Measurements from ENCODE around the gene TCIRG1. TPM values are rescaled to one million over a fixed set of nuclear protein-coding genes. Genes with fewer than 3 reads are reported as not detected.

TCIRG1 gene
- total and polyA plus RNA-seq, 4 experiments from 2014 or later: 46.2 to 266 (median 161) TPM

- Mint-ChIP-seq H3K27ac (no peak overlapping the region), H3K4me3 (no peak overlapping the region), H3K4me1 (peaks cover 18 to 50% (median 28%) of the 10 kb centered on the region in 4 donors), H3K9me3 (peaks cover 0 to 3% (median 0%) of the 10 kb centered on the region in 8 donors), H3K36me3 (peaks cover 0 to 4% of the 10 kb centered on the region in 2 donors), H3K27me3 (no peaks in the 10 kb centered on the region)
- Histone ChIP-seq H3K27me3 (ENCODE audit: insufficient read depth, low read length) (no peaks in the 10 kb centered on the region), H3K4me1 (ENCODE audit: insufficient read depth, low read length) (peaks cover 23% of the 10 kb centered on the region), H3K9me3 (ENCODE audit: control insufficient read depth in 1 of 2, low read length in 2 of 2) (no peaks in the 10 kb centered on the region), H3K4me3 (ENCODE audit: low read length in 2 of 2) (no peak overlapping the region), H3K36me3 (ENCODE audit: insufficient read depth, low read length) (no peaks in the 10 kb centered on the region), H3K27ac (ENCODE audit: low read depth, low read length) (no peak overlapping the region)
- POLR2A ChIA-PET (ENCODE audit: partially characterized antibody): no interaction called here
- no peak for DNase-seq
- CTCF ChIA-PET (ENCODE audit: partially characterized antibody): no interaction called here
- intact Hi-C loops (cut with micrococcal nuclease): loop anchor here (5.0 kb wide), 2 partner anchors 192 to 213 kb away; partner anchors contain the start of gene KMT5B
Measured at GRCh38 chr11:67999704-68000103, 39.1 kb upstream of the TCIRG1 start.

GRCh38 chr11:68002575-68002937 lies 36.3 kb upstream of the TCIRG1 start:
- H3K4me3 Mint-ChIP-seq: peak overlapping the region; percentile 78 to 88 (median 82)
- H3K36me3 ChIP-seq (ENCODE audit: insufficient read depth, low read length): no peaks in the 10 kb centered on the region
- no peak overlapping the region for H3K27ac ChIP-seq (ENCODE audit: low read depth, low read length)
- no peak overlapping the region for H3K4me3 ChIP-seq (ENCODE audit: low read length in 2 of 2)
- H3K9me3 ChIP-seq (ENCODE audit: control insufficient read depth in 1 of 2, low read length in 2 of 2): no peaks in the 10 kb centered on the region
- H3K36me3 Mint-ChIP-seq: peaks cover 0 to 4% of the 10 kb centered on the region in 2 donors
- H3K27ac Mint-ChIP-seq: peak overlapping the region; percentile 48 to 90 (median 85)
- H3K27me3 Mint-ChIP-seq: no peaks in the 10 kb centered on the region
- no peaks in the 10 kb centered on the region for H3K27me3 ChIP-seq (ENCODE audit: insufficient read depth, low read length)
- H3K9me3 Mint-ChIP-seq: peaks cover 0 to 3% (median 0%) of the 10 kb centered on the region in 8 donors
- intact Hi-C loops (cut with micrococcal nuclease): loop anchor here (5.0 kb wide), 2 partner anchors 195 to 210 kb away; partner anchors contain the start of gene KMT5B
- CTCF ChIA-PET (ENCODE audit: partially characterized antibody): no interaction called here
- H3K4me1 ChIP-seq (ENCODE audit: insufficient read depth, low read length): peaks cover 23% of the 10 kb centered on the region
- POLR2A ChIA-PET (ENCODE audit: partially characterized antibody): interaction anchor here (0.8 to 2.2 kb wide), 4 partner anchors 9 to 118 kb away, joined by 3 to 12 read pairs (median 4); partner anchors contain the start of gene TCIRG1
- DNase-seq: no peak
- peaks cover 15 to 44% (median 23%) of the 10 kb centered on the region in 4 donors for H3K4me1 Mint-ChIP-seq

DNA sequence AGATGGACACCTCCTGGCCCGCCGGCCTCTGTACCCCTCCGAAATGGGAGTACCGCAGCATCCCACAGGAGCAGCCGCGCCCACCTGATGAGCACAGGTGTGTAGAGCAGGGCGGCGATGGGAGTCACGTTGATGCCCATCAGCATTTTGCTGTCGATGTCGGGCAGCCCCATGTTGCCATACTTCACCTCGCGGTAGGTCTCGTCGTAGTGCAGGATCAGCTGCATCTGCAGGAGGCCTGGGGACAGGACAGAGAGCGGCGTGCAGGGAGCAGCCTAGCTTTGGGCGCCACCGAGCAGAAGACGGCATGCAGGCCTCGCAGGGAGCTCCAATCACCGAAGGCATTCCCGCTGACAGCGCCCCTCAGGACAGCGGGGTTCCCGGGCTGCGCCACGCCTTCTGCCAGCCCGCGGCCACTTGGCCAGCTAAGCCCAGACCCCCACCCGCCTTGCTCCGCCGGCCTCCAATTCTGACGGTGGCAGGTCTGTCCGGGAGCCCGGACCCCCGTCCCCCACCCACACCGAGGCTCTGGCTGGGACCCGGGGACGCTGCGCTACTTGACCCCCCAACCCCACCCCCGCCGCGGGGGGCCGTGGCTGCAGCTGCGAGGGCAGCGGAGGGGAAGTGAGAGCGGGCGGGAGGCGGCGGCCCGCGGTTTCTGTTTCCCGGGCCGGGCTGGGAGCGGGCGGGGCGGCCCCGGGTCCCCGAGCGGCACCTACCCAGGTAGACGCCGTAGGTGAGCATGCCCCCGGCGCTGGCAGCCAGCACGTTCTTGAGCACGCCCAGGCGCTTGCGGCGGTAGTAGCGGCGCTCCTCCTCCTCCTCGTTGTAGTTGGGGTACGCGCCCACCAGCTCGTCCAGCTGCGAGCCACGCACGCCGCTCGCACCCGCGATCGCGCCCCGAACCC lies 35.6 kb upstream of the TCIRG1 start:
- Mint-ChIP-seq H3K27ac (peak overlapping the region; percentile 61 to 90 (median 85)), H3K4me1 (peaks cover 12 to 39% (median 20%) of the 10 kb centered on the region in 4 donors), H3K27me3 (no peaks in the 10 kb centered on the region), H3K4me3 (peak overlapping the region; percentile 79 to 88 (median 82)), H3K9me3 (peaks cover 0 to 3% (median 0%) of the 10 kb centered on the region in 8 donors), H3K36me3 (peaks cover 0 to 2% of the 10 kb centered on the region in 2 donors)
- no peaks in the 10 kb centered on the region for H3K36me3 ChIP-seq (ENCODE audit: insufficient read depth, low read length)
- H3K9me3 ChIP-seq (ENCODE audit: control insufficient read depth in 1 of 2, low read length in 2 of 2): no peaks in the 10 kb centered on the region
- H3K4me3 ChIP-seq (ENCODE audit: low read length in 2 of 2): peak overlapping the region in 1 of 2 donors; percentile 59
- peaks cover 16% of the 10 kb centered on the region for H3K4me1 ChIP-seq (ENCODE audit: insufficient read depth, low read length)
- no peak overlapping the region for H3K27ac ChIP-seq (ENCODE audit: low read depth, low read length)
- intact Hi-C loops (cut with micrococcal nuclease): loop anchor here (5.0 kb wide), 2 partner anchors 196 to 209 kb away; partner anchors contain the start of gene KMT5B
- CTCF ChIA-PET (ENCODE audit: partially characterized antibody): no interaction called here
- POLR2A ChIA-PET (ENCODE audit: partially characterized antibody): interaction anchor here (0.8 to 2.2 kb wide), 4 partner anchors 9 to 119 kb away, joined by 3 to 12 read pairs (median 4); partner anchors contain the start of gene TCIRG1
- peak; percentile 61 to 74 (median 69) for DNase-seq
- no peaks in the 10 kb centered on the region for H3K27me3 ChIP-seq (ENCODE audit: insufficient read depth, low read length)

DNA sequence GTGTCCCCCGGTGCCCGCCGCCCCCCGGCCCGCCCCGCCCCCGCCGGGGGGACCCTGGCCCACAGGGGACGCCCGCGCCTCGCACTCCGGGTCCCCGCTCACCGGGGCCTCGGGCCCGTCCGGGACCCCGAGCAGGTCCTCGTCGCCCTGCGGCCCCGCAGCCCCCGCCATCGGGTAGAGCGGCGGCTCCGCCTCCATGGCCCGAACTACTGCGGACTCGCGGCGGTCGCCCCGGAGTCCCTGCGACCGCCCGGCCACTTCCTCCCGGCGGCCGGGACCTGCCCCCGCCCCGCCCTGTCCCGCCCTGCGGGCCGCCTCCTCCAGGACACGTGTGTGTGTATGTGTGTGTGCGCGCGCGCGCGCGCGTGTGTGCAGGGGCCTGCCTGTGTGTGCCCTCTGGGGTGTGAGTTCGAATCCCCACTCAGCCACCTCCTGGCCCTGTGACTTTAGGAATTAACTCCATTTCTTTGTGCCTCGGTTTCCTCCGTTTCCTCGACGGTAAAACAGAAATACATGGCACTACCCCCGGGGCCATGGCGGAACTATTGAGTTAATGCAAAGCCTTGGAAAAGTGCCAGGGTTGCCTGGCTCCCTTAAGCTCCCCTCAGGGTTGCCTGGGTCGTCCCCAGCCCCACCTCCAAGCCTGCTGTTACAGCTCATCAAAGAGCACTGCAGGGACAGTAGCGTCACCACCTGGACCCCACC lies 34.8 kb upstream of the TCIRG1 start, which contains the start of gene UNC93B1:
Gene UNC93B1 (minus strand): TSS at position 252 of the 705 bp plus-strand sequence. CDS start 54 bp downstream, at position 198.
- Histone ChIP-seq H3K27ac (ENCODE audit: low read depth, low read length) (no peak within 1 kb of the TSS), H3K4me1 (ENCODE audit: insufficient read depth, low read length) (peaks cover 11% of the 10 kb centered on the region), H3K36me3 (ENCODE audit: insufficient read depth, low read length) (no peaks in the 10 kb centered on the region), H3K27me3 (ENCODE audit: insufficient read depth, low read length) (no peaks in the 10 kb centered on the region), H3K9me3 (ENCODE audit: control insufficient read depth in 1 of 2, low read length in 2 of 2) (no peaks in the 10 kb centered on the region), H3K4me3 (ENCODE audit: low read length in 2 of 2) (peak within 1 kb of the TSS; percentile 52 to 59)
- intact Hi-C loops (cut with micrococcal nuclease): loop anchor here (1.0 to 5.0 kb wide), 3 partner anchors 26 to 208 kb away; partner anchors contain the start of genes KMT5B and NDUFS8
- ChIA-PET POLR2A (ENCODE audit: partially characterized antibody) (interaction anchor here (1.9 to 2.2 kb wide), 2 partner anchors 36 to 119 kb away, joined by 4 to 12 read pairs; partner anchors contain the start of gene TCIRG1), CTCF (ENCODE audit: partially characterized antibody) (no interaction called here)
- H3K27ac Mint-ChIP-seq: peak within 1 kb of the TSS; percentile 73 to 90 (median 88)
- H3K36me3 Mint-ChIP-seq: no peaks in the 10 kb centered on the region
- H3K4me1 Mint-ChIP-seq: peaks cover 8 to 31% (median 15%) of the 10 kb centered on the region in 4 donors
- H3K9me3 Mint-ChIP-seq: peaks cover 0 to 3% (median 0%) of the 10 kb centered on the region in 8 donors
- H3K4me3 Mint-ChIP-seq: peak within 1 kb of the TSS; percentile 86 to 94 (median 88)
- no peaks in the 10 kb centered on the region for H3K27me3 Mint-ChIP-seq
- DNase-seq: peak; percentile 77 to 84 (median 78)

- H3K36me3 Mint-ChIP-seq: no peaks in the 10 kb centered on the region
- peaks cover 8 to 28% (median 15%) of the 10 kb centered on the region in 4 donors for H3K4me1 Mint-ChIP-seq
- POLR2A ChIA-PET (ENCODE audit: partially characterized antibody): interaction anchor here (2.2 kb wide), 1 partner anchor 35 kb away, joined by 12 read pairs; the partner anchor contains the start of gene TCIRG1
- H3K27ac Mint-ChIP-seq: peak overlapping the region; percentile 53 to 89 (median 80)
- peak overlapping the region; percentile 86 to 94 (median 88) for H3K4me3 Mint-ChIP-seq
- CTCF ChIA-PET (ENCODE audit: partially characterized antibody): no interaction called here
- H3K27me3 Mint-ChIP-seq: no peaks in the 10 kb centered on the region
- Histone ChIP-seq H3K4me1 (ENCODE audit: insufficient read depth, low read length) (peaks cover 11% of the 10 kb centered on the region), H3K27me3 (ENCODE audit: insufficient read depth, low read length) (no peaks in the 10 kb centered on the region), H3K9me3 (ENCODE audit: control insufficient read depth in 1 of 2, low read length in 2 of 2) (no peaks in the 10 kb centered on the region), H3K4me3 (ENCODE audit: low read length in 2 of 2) (peak overlapping the region; percentile 52 to 59), H3K36me3 (ENCODE audit: insufficient read depth, low read length) (no peaks in the 10 kb centered on the region), H3K27ac (ENCODE audit: low read depth, low read length) (no peak overlapping the region)
- peak in 1 of 5 donors; percentile 33 for DNase-seq
- intact Hi-C loops (cut with micrococcal nuclease): loop anchor here (1.0 to 5.0 kb wide), 3 partner anchors 26 to 208 kb away; partner anchors contain the start of genes KMT5B and NDUFS8
- peaks cover 0 to 3% (median 0%) of the 10 kb centered on the region in 8 donors for H3K9me3 Mint-ChIP-seq
Measured at GRCh38 chr11:68004551-68005335, 34.1 kb upstream of the TCIRG1 start.

- Histone ChIP-seq H3K4me3 (ENCODE audit: low read length in 2 of 2) (no peak overlapping the region), H3K27me3 (ENCODE audit: insufficient read depth, low read length) (no peaks in the 10 kb centered on the region), H3K9me3 (ENCODE audit: control insufficient read depth in 1 of 2, low read length in 2 of 2) (no peaks in the 10 kb centered on the region), H3K36me3 (ENCODE audit: insufficient read depth, low read length) (no peaks in the 10 kb centered on the region), H3K4me1 (ENCODE audit: insufficient read depth, low read length) (peaks cover 11% of the 10 kb centered on the region), H3K27ac (ENCODE audit: low read depth, low read length) (no peak overlapping the region)
- Mint-ChIP-seq H3K36me3 (no peaks in the 10 kb centered on the region), H3K27me3 (no peaks in the 10 kb centered on the region), H3K27ac (peak overlapping the region in 1 of 7 donors; percentile 41), H3K9me3 (peaks cover 0 to 3% (median 0%) of the 10 kb centered on the region in 8 donors), H3K4me3 (peak overlapping the region in 2 of 8 donors; percentile 12 to 30), H3K4me1 (peaks cover 8 to 22% (median 15%) of the 10 kb centered on the region in 4 donors)
- no peak for DNase-seq
- intact Hi-C loops (cut with micrococcal nuclease): no loop called here
- ChIA-PET CTCF (ENCODE audit: partially characterized antibody) (no interaction called here), POLR2A (ENCODE audit: partially characterized antibody) (no interaction called here)
Measured at GRCh38 chr11:68006606-68007166, 32.1 kb upstream of the TCIRG1 start.
